HEK293 (cell line): ENCODE measurements around the gene SCAF11.

Experiments used
- HOXA7 ChIP-seq: sonication (generic); formaldehyde crosslinking; IDR thresholded peaks from 2 replicates; pipeline ENCODE4 v1.8.1; 2022; ENCODE audit warnings: missing genetic modification reagents, borderline replicate concordance
- TCF7L2 ChIP-seq: IDR thresholded peaks from 2 replicates; pipeline ENCODE4 v1.6.1; 2011; ENCODE audit warnings: low read depth, mild to moderate bottlenecking, inconsistent platforms, low read length, moderate library complexity, borderline replicate concordance
- ZBTB8A ChIP-seq: fragments of 450-650 bp; formaldehyde crosslinking; IDR thresholded peaks from 2 replicates; pipeline ENCODE4 v1.5.1; 2016; ENCODE audit warnings: missing biosample characterization, missing genetic modification characterization
- ZFP41 ChIP-seq: fragments of 450-650 bp; formaldehyde crosslinking; IDR thresholded peaks from 2 replicates; pipeline ENCODE4 v1.5.1; 2016; ENCODE audit warnings: missing biosample characterization, missing genetic modification characterization, borderline replicate concordance
- ZNF121 ChIP-seq: fragments of 450-650 bp; formaldehyde crosslinking; IDR thresholded peaks from 2 replicates; pipeline ENCODE4 v1.5.1; 2016; ENCODE audit warnings: missing biosample characterization, missing genetic modification characterization
- ZNF274 ChIP-seq, 2 experiments: fragments of 200-500 bp in 1 of 2; fragments of 450-650 bp in 1 of 2; sonication (Bioruptor generic) in 1 of 2; formaldehyde crosslinking in 1 of 2; IDR thresholded peaks; 2 replicates each; pipeline versions ENCODE4 v1.5.1 to v1.6.1; 2014 to 2016; ENCODE audit warnings: borderline replicate concordance in 1 of 2, inconsistent platforms in 1 of 2, low read length in 1 of 2, missing biosample characterization in 1 of 2, missing genetic modification characterization in 1 of 2
- ZNF404 ChIP-seq: fragments of 450-650 bp; formaldehyde crosslinking; IDR thresholded peaks from 2 replicates; pipeline ENCODE4 v1.5.1; 2017; ENCODE audit warnings: missing biosample characterization, missing genetic modification characterization
- ZNF510 ChIP-seq: fragments of 450-650 bp; formaldehyde crosslinking; IDR thresholded peaks from 2 replicates; pipeline ENCODE4 v1.5.1; 2018; ENCODE audit warnings: mild to moderate bottlenecking, missing genetic modification characterization, missing biosample characterization; ENCODE audit not compliant: insufficient replicate concordance
- ZNF660 ChIP-seq: fragments of 450-650 bp; IDR thresholded peaks from 2 replicates; pipeline ENCODE4 v1.5.1; 2018; ENCODE audit warnings: missing biosample characterization, mild to moderate bottlenecking, missing genetic modification characterization
- ZNF670 ChIP-seq: fragments of 450-650 bp; formaldehyde crosslinking; IDR thresholded peaks from 2 replicates; pipeline ENCODE4 v1.5.1; 2016; ENCODE audit warnings: missing biosample characterization, missing genetic modification characterization, low read depth
- ZNF830 ChIP-seq: fragments of 450-650 bp; IDR thresholded peaks from 2 replicates; pipeline ENCODE4 v1.5.0; 2018; ENCODE audit warnings: missing biosample characterization, missing genetic modification characterization, low read depth, mild to moderate bottlenecking, moderate library complexity
- ZNF843 ChIP-seq: fragments of 450-650 bp; formaldehyde crosslinking; IDR thresholded peaks from 2 replicates; pipeline ENCODE4 v1.5.1; 2016; ENCODE audit warnings: missing biosample characterization, missing genetic modification characterization
- TF ChIP-seq, protein P1 (sequence below): fragments of 450-650 bp; formaldehyde crosslinking; IDR thresholded peaks from 2 replicates; pipeline ENCODE4 v1.5.1; 2016; ENCODE audit warnings: missing biosample characterization, missing genetic modification characterization
- TF ChIP-seq, protein P2 (sequence below): fragments of 450-650 bp; formaldehyde crosslinking; IDR thresholded peaks from 2 replicates; pipeline ENCODE4 v1.5.1; 2016; ENCODE audit warnings: missing biosample characterization, missing genetic modification characterization

DNA sequence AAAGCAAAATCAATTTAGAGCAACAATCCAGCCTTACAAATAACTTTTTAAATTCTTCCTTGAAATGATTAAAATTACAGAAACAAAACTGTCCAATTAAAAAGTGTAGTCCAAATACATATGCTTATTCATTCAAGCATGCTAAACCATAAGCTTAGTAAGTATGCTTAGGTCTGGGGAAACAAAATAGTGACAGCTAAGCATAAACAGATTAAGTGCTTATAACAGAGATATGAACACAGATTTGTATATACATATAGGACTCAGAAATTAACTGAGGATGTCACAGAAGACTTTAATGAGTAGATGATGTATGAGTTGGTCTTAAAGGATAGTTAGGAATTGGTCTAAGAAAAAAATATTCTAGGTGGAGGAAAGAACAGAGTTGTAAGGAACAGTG, 41.8 kb downstream of the SCAF11 start:
- TF ChIP-seq, protein P1, sequence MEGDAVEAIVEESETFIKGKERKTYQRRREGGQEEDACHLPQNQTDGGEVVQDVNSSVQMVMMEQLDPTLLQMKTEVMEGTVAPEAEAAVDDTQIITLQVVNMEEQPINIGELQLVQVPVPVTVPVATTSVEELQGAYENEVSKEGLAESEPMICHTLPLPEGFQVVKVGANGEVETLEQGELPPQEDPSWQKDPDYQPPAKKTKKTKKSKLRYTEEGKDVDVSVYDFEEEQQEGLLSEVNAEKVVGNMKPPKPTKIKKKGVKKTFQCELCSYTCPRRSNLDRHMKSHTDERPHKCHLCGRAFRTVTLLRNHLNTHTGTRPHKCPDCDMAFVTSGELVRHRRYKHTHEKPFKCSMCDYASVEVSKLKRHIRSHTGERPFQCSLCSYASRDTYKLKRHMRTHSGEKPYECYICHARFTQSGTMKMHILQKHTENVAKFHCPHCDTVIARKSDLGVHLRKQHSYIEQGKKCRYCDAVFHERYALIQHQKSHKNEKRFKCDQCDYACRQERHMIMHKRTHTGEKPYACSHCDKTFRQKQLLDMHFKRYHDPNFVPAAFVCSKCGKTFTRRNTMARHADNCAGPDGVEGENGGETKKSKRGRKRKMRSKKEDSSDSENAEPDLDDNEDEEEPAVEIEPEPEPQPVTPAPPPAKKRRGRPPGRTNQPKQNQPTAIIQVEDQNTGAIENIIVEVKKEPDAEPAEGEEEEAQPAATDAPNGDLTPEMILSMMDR (tag by site-specific recombination), result no peak
- no peak for TF ChIP-seq ZNF274 (IDR thresholded peaks at IDR 0.05; ENCODE audit: low read length)
- TF ChIP-seq ZNF274 (tag by site-specific recombination; IDR thresholded peaks at IDR 0.05; ENCODE audit: borderline replicate concordance), result no peak
- TF ChIP-seq HOXA7 (CRISPR knock-in tag), result no peak
- TF ChIP-seq ZNF830 (tag by site-specific recombination), result no peak
- TF ChIP-seq ZFP41 (tag by site-specific recombination), result no peak
- no peak for TF ChIP-seq ZNF404 (tag by site-specific recombination)
- no peak for TF ChIP-seq ZNF670
- TF ChIP-seq ZNF510 (tag by site-specific recombination), result no peak
- no peak for TF ChIP-seq ZNF121
- TF ChIP-seq ZNF660, result no peak
- no peak for TF ChIP-seq ZBTB8A (tag by site-specific recombination)
- TF ChIP-seq, protein P2, sequence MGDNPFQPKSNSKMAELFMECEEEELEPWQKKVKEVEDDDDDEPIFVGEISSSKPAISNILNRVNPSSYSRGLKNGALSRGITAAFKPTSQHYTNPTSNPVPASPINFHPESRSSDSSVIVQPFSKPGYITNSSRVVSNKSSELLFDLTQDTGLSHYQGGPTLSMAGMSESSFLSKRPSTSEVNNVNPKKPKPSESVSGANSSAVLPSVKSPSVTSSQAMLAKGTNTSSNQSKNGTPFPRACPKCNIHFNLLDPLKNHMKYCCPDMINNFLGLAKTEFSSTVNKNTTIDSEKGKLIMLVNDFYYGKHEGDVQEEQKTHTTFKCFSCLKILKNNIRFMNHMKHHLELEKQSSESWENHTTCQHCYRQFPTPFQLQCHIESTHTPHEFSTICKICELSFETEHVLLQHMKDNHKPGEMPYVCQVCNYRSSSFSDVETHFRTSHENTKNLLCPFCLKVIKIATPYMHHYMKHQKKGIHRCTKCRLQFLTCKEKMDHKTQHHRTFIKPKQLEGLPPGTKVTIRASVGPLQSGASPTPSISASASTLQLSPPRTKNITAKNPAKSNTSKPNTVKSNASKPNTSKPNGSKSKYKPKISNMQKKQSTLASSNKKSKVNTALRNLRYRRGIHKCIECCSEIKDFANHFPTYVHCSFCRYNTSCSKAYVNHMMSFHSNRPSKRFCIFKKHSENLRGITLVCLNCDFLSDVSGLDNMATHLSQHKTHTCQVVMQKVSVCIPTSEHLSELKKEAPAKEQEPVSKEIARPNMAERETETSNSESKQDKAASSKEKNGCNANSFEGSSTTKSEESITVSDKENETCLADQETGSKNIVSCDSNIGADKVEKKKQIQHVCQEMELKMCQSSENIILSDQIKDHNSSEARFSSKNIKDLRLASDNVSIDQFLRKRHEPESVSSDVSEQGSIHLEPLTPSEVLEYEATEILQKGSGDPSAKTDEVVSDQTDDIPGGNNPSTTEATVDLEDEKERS (tag by site-specific recombination), result no peak
- TF ChIP-seq TCF7L2, result no peak
- TF ChIP-seq ZNF843 (tag by site-specific recombination), result no peak
